Measurements from ENCODE around the gene CGB1. TPM values are rescaled to one million over a fixed set of nuclear protein-coding genes. Genes with fewer than 3 reads are reported as not detected.

The CGB1 gene
- total and polyA plus RNA-seq, 2 of the 8 experiments (the other 6 are each of a cell fraction or from before 2014, with no cell fraction given), result not detected

DNA sequence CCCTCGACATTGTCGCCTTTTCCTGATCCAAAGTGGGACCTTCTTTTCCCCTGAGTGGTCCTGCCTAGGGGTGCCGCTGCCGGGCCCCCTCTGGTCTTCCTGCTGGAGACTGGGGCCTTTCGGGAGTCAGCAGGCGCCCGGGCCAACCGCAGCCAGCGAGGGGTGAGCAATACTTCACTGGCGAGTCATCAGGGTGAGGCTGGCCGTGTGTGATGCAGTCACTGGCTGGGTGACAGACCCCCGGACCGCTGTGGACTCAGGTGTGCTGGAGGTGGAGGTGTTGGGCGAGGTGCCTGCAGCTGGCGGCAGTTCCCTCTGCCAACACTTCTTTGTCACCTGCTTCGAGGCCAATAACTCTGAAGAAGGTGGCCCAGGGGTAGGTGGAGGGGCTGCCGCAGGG lies 5.5 kb upstream of the CGB1 start:
- no peak overlapping the region for H3K9ac ChIP-seq (replicated peaks in 1 of 4; ENCODE audit: extremely low read depth in 1 of 4, low read depth in 3 of 4, low read length in 3 of 4)
- DNase-seq (ENCODE audit: low read depth in 1 of 2, low spot score in 2 of 2), result no peak
- no peak overlapping the region for H2BK5ac ChIP-seq (ENCODE audit: low read depth, low read length)
- H2AFZ ChIP-seq (ENCODE audit: low read length), result no peak overlapping the region
- ChIA-PET CTCF (ENCODE audit: partially characterized antibody) (interaction anchor here (0.6 kb wide), 2 partner anchors 198 to 298 kb away, joined by 3 to 4 read pairs; no protein-coding TSS in a partner anchor), POLR2A (ENCODE audit: partially characterized antibody) (no interaction called here)
- no peaks in the 10 kb centered on the region for H3K79me2 ChIP-seq (ENCODE audit: control insufficient read depth in 1 of 2, insufficient read depth in 2 of 2, low read length in 2 of 2)
- no peak overlapping the region for H2BK12ac ChIP-seq (ENCODE audit: low read depth, low read length)
- no peak overlapping the region for H4K91ac ChIP-seq (replicated peaks; ENCODE audit: insufficient read length, low read length)
- H3K4me2 ChIP-seq (ENCODE audit: insufficient read depth in 1 of 2, low read depth in 2 of 2, low read length in 2 of 2), result no peak overlapping the region
- no peaks in the 10 kb centered on the region for H3K27me3 ChIP-seq (replicated peaks in 1 of 4; ENCODE audit: control insufficient read depth in 3 of 4, extremely low read depth in 1 of 4, insufficient read depth in 3 of 4, low read length in 3 of 4)
- H3K18ac ChIP-seq (ENCODE audit: extremely low read depth, low read length), result no peak overlapping the region
- H3K79me1 ChIP-seq (ENCODE audit: low read depth, low read length), result no peaks in the 10 kb centered on the region
- 83% methylated on average over 17 of the region's 17 CpGs; no CpG with 5 or more reads in 1 of the 2 experiments for WGBS, 2 experiments (ENCODE audit: extremely low coverage in 1 of 2, insufficient coverage in 1 of 2, insufficient read length in 1 of 2, insufficient replicate concordance in 2 of 2, low coverage in 1 of 2, low lambda C conversion rate in 2 of 2, missing lambda C conversion rate in 1 of 2)
- no peak overlapping the region for H3K4me3 ChIP-seq (ENCODE audit: extremely low read depth in 1 of 4, insufficient read depth in 2 of 4, low read depth in 3 of 4, low read length in 4 of 4)
- no peaks in the 10 kb centered on the region for H3K23me2 ChIP-seq (ENCODE audit: low read depth, low read length)
- H3K23ac ChIP-seq (ENCODE audit: insufficient read length), result no peak overlapping the region
- no peak for TF ChIP-seq TCF12 (IDR thresholded peaks at IDR 0.05; ENCODE audit: low read depth, low read length)
- no peak for TF ChIP-seq CHD1 (IDR thresholded peaks at IDR 0.05; ENCODE audit: low read depth, low read length)
- no peak for TF ChIP-seq CTBP2 (IDR thresholded peaks at IDR 0.05; ENCODE audit: borderline replicate concordance, insufficient read depth, insufficient read length, low read length)
- TF ChIP-seq HDAC2 (IDR thresholded peaks at IDR 0.05; ENCODE audit: borderline replicate concordance in 1 of 2, low read depth in 2 of 2, low read length in 2 of 2), result no peak
- no peak for TF ChIP-seq RBBP5 (IDR thresholded peaks at IDR 0.05; ENCODE audit: borderline replicate concordance, low read depth, low read length)
- TF ChIP-seq BACH1 (IDR thresholded peaks at IDR 0.05; ENCODE audit: low read length), result no peak
- no peak for TF ChIP-seq POLR2AphosphoS5 (IDR thresholded peaks at IDR 0.05; ENCODE audit: low read depth, low read length)
- TF ChIP-seq SP4 (IDR thresholded peaks at IDR 0.05; ENCODE audit: low read length), result no peak
- TF ChIP-seq CREB1 (IDR thresholded peaks at IDR 0.05), result no peak
- no peak for TF ChIP-seq SP2 (IDR thresholded peaks at IDR 0.05; ENCODE audit: low read length)
- TF ChIP-seq RFX5 (IDR thresholded peaks at IDR 0.05; ENCODE audit: borderline replicate concordance, low read depth, low read length), result no peak
- TF ChIP-seq JUN (IDR thresholded peaks at IDR 0.05; ENCODE audit: low read depth, low read length), result no peak
- H4K20me1 ChIP-seq (replicated peaks in 1 of 2; ENCODE audit: control insufficient read depth in 1 of 2, insufficient read depth in 2 of 2, low read length in 2 of 2), result no peaks in the 10 kb centered on the region
- no peak overlapping the region for H3K56ac ChIP-seq (replicated peaks; ENCODE audit: insufficient read length, low read depth, low read length)
- no peaks in the 10 kb centered on the region for H3K9me3 ChIP-seq (ENCODE audit: insufficient read depth in 2 of 2, low read depth in 1 of 2, low read length in 1 of 2)
- H3K36me3 ChIP-seq (ENCODE audit: control insufficient read depth in 2 of 4, insufficient read depth in 4 of 4, low read length in 3 of 4), result no peaks in the 10 kb centered on the region
- no peak for FAIRE-seq
- H2BK120ac ChIP-seq (replicated peaks; ENCODE audit: low read depth, low read length), result no peak overlapping the region
- no peak overlapping the region for H2BK20ac ChIP-seq (ENCODE audit: low read length)
- H4K5ac ChIP-seq (ENCODE audit: insufficient read length, low read depth, low read length), result no peak overlapping the region
- no peak overlapping the region for H2BK15ac ChIP-seq (ENCODE audit: low read length)
- no peak overlapping the region for H2AK5ac ChIP-seq (ENCODE audit: low read depth, low read length)
- no peak overlapping the region for H3K4ac ChIP-seq (replicated peaks; ENCODE audit: insufficient read length, low read depth, low read length)
- H4K8ac ChIP-seq (ENCODE audit: extremely low read depth, insufficient read depth, low read length), result no peak overlapping the region
- no peaks in the 10 kb centered on the region for H3K4me1 ChIP-seq (replicated peaks in 1 of 4; ENCODE audit: control insufficient read depth in 3 of 4, insufficient read depth in 4 of 4, low read length in 3 of 4)
- no peak overlapping the region for H3K14ac ChIP-seq (ENCODE audit: insufficient read length)
- no peak overlapping the region for H3K27ac ChIP-seq (ENCODE audit: low read depth, low read length)

Measured in H1 (cell line).